ENCODE data around the gene KIF26B.

GRCh38 chr1:245279346-245279745, 124.6 kb downstream of the KIF26B start:
- TF ChIP-seq POLR2A (IDR thresholded peaks at IDR 0.05; ENCODE audit: low read depth, low read length) (no peak), POLR2AphosphoS5 (IDR thresholded peaks at IDR 0.05; ENCODE audit: low read depth, low read length) (no peak), TAF1 (IDR thresholded peaks at IDR 0.05; ENCODE audit: low read depth, low read length) (no peak)
